Suprapubic skin (tissue), 4 donors: ENCODE results near the gene TMEM163.

ENCODE experiments used
- EP300 ChIP-seq: sonication (generic); formaldehyde crosslinking; IDR thresholded peaks from one replicate; pipeline ENCODE4 v1.6.1; 2017; ENCODE audit warnings: antibody characterized with exemption
- POLR2A ChIP-seq, 2 donors: fragments of 450-650 bp; IDR thresholded peaks; one replicate each; pipeline ENCODE4 v1.6.1; 2017; ENCODE audit warnings: antibody characterized with exemption in 2 of 2, mild to moderate bottlenecking in 2 of 2, moderate library complexity in 2 of 2
- POLR2AphosphoS5 ChIP-seq, 3 donors: sonication (generic); formaldehyde crosslinking; IDR thresholded peaks; one replicate each; pipeline ENCODE4 v1.6.1; 2017; ENCODE audit warnings: antibody characterized with exemption in 3 of 3
- TF ChIP-seq, protein P1 (sequence below), 2 donors: fragments of 200-600 bp in 1 of 2; fragments of 450-650 bp in 1 of 2; sonication (generic) in 1 of 2; IDR thresholded peaks; one replicate each; pipeline ENCODE4 v1.5.1; 2016 to 2019; ENCODE audit warnings: antibody characterized with exemption in 2 of 2, mild to moderate bottlenecking in 1 of 2, moderate library complexity in 1 of 2

- TF ChIP-seq, protein P1, sequence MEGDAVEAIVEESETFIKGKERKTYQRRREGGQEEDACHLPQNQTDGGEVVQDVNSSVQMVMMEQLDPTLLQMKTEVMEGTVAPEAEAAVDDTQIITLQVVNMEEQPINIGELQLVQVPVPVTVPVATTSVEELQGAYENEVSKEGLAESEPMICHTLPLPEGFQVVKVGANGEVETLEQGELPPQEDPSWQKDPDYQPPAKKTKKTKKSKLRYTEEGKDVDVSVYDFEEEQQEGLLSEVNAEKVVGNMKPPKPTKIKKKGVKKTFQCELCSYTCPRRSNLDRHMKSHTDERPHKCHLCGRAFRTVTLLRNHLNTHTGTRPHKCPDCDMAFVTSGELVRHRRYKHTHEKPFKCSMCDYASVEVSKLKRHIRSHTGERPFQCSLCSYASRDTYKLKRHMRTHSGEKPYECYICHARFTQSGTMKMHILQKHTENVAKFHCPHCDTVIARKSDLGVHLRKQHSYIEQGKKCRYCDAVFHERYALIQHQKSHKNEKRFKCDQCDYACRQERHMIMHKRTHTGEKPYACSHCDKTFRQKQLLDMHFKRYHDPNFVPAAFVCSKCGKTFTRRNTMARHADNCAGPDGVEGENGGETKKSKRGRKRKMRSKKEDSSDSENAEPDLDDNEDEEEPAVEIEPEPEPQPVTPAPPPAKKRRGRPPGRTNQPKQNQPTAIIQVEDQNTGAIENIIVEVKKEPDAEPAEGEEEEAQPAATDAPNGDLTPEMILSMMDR (IDR thresholded peaks at IDR 0.05), result no peak
- TF ChIP-seq POLR2AphosphoS5 (IDR thresholded peaks at IDR 0.05) (no peak), POLR2A (IDR thresholded peaks at IDR 0.05) (no peak), EP300 (no peak)
These were observed 7.1 kb upstream of the TMEM163 start for GRCh38 chr2:134725876-134726275.
